NB4 (cell line): Measurements from ENCODE around the gene GRID1.

ENCODE experiments used
- DNase-seq: peaks from one replicate; pipeline ENCODE4 v3.0.0; 2010; ENCODE audit warnings: low read depth
- H3K4me3 ChIP-seq: one replicate; pipeline ENCODE4 v1.5.1; 2011; ENCODE audit warnings: mild to moderate bottlenecking, low read depth, low read length, moderate library complexity
- MYC ChIP-seq: IDR thresholded peaks from 2 replicates; pipeline ENCODE4 v1.6.1; 2011; ENCODE audit warnings: low read depth, low read length
- POLR2A ChIP-seq: IDR thresholded peaks from 2 replicates; pipeline ENCODE4 v1.6.1; 2011; ENCODE audit warnings: mild to moderate bottlenecking; ENCODE audit not compliant: insufficient read length; ENCODE audit errors: extremely low read depth
- TF ChIP-seq, protein P1 (sequence below): IDR thresholded peaks from one replicate; pipeline ENCODE4 v1.5.1; 2012; ENCODE audit warnings: low read depth, low read length
- TF ChIP-seq, protein P2 (sequence below): IDR thresholded peaks from 2 replicates; pipeline ENCODE4 v1.6.1; 2011; ENCODE audit warnings: low read depth, low read length

Gene GRID1

DNA sequence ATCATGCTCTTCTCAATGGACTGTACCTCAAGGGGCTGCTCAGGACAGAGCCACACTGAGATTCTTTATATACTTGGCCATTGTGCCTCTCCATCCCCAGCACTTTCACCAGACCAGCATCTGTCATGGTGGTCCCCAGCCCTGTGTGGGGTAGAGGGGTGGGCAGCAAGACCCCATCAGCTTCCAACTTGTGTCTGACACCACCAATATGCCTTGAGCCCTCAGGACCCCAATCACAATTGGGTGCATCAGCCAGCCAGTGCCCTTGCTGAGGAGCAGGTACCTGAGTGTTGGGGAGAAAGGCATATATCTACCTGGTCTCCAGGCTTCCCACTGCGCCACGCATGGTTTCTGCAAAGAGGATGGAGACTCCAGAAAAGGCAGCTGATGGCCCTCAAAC lies 56.3 kb downstream of the GRID1 start:
- no peak overlapping the region for H3K4me3 ChIP-seq
- TF ChIP-seq, protein P1, sequence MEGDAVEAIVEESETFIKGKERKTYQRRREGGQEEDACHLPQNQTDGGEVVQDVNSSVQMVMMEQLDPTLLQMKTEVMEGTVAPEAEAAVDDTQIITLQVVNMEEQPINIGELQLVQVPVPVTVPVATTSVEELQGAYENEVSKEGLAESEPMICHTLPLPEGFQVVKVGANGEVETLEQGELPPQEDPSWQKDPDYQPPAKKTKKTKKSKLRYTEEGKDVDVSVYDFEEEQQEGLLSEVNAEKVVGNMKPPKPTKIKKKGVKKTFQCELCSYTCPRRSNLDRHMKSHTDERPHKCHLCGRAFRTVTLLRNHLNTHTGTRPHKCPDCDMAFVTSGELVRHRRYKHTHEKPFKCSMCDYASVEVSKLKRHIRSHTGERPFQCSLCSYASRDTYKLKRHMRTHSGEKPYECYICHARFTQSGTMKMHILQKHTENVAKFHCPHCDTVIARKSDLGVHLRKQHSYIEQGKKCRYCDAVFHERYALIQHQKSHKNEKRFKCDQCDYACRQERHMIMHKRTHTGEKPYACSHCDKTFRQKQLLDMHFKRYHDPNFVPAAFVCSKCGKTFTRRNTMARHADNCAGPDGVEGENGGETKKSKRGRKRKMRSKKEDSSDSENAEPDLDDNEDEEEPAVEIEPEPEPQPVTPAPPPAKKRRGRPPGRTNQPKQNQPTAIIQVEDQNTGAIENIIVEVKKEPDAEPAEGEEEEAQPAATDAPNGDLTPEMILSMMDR: no peak
- TF ChIP-seq MYC (no peak), POLR2A (no peak)
- TF ChIP-seq, protein P2, sequence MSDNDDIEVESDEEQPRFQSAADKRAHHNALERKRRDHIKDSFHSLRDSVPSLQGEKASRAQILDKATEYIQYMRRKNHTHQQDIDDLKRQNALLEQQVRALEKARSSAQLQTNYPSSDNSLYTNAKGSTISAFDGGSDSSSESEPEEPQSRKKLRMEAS: no peak
- no peak for DNase-seq

DNA sequence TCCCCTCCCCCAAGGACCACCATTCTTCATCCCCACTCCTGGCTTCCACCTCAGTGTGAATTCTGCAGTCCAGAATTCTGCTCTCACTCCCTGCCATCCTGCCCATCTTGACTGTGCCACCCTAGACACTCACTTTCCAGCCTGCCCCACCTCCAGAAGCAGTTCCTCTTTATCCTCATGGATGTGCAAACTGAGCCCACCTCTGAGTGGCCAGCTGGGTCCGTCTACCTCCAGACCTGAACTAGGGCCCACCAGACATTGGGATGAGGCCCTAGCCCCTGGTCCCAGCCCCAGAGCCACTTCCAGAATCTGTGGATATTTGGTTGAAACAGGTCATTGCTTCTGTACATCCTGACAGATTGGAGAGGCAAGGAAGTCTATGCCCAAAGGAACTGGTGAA lies 58.5 kb downstream of the GRID1 start:
- no peak for DNase-seq
- no peak for TF ChIP-seq POLR2A
- TF ChIP-seq, protein P1: no peak
- TF ChIP-seq, protein P2: no peak
- no peak for TF ChIP-seq MYC
- H3K4me3 ChIP-seq: no peak overlapping the region

DNA sequence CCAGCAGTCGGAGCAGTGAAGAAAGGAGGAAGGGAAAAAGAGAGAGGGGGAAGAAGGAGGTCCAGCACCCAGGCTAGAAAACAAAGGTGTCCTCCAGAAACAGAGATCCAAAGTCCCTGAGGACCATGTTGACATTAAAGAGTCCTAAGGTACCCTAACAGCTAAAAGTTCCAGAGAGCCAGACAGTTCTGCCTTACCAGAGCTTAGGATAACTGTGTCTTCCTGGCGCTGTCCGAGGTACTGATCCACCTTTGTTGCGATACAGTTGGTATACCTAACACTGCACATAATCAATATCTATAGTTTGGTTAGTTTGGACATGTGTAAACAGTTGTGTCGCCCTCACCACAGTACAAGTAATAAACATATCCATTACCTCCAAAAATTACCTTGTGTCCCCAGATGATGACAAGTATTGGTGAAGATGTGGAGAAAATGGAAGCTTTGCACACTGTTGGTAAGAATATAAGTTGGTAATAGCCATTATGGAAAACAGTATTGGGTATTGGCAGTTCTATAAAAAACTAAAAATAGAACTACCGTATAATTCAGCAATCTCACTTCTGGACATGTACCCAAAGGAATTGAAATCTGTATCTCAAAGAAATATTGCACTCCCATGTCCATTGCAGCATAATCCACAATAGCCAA lies 59.8 kb downstream of the GRID1 start:
- TF ChIP-seq POLR2A (no peak), MYC (no peak)
- TF ChIP-seq, protein P2: no peak
- TF ChIP-seq, protein P1: no peak
- DNase-seq: peak; percentile 43
- H3K4me3 ChIP-seq: no peak overlapping the region

DNA sequence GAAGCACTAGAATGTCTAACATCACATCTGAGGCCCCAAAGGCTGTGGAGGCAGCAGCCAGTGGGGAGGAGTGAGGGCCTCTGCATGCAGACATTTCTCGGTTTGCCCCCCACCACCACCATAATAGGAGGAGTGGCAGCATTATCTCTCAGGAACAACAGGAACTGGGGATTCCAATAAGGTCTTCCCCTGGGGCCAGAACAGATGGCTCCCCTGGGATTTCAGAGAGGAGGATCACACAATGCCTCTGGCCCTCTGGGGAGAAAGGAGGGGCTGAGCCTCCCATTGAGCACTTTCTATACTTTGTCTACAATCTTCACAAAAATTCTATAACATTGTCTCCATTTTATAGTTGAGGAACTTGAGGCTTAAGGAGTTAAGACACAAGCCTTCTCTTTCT lies 61.1 kb downstream of the GRID1 start:
- DNase-seq: no peak
- no peak overlapping the region for H3K4me3 ChIP-seq
- TF ChIP-seq, protein P2: no peak
- TF ChIP-seq, protein P1: no peak
- no peak for TF ChIP-seq MYC
- TF ChIP-seq POLR2A: no peak

DNA sequence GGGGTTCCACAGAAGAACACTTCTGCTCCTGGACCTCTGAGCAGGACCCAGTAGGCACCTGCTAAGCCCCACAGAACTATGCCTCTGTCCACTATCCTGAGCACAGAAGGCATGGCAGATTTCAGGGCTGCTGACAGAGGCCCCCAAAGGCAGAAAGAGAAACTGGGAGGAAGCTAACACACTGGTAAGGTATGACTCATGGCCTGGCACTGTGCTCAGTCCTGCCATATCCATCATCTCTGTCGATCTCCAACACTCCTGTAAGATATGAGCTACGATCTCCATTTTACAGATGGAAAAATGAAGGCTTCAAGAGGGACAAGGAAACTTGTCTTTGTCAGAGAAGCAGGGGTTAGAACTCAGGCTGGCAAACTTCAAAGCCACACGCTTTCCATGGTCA lies 62.2 kb downstream of the GRID1 start:
- TF ChIP-seq, protein P2: no peak
- no peak for TF ChIP-seq POLR2A
- no peak for DNase-seq
- no peak overlapping the region for H3K4me3 ChIP-seq

DNA sequence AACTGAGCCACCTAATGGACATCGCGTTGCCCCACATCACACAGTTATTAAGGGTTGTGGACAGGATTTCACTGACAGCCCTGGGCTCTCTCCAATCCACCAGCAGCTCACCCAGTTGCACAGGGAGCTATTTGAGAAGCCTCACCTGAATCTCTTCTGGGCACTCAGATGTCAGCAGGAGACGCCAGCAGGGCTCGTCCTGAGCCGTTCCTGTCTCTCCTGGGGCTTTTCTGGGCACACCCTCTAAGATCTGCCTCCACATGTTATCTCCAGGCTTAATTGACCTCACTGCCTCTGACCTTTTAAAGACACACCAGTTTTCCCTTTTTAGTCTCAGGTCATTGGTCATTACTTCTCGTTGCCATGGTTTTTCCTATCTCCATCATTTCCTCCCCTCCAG lies 63.0 kb downstream of the GRID1 start:
- no peak overlapping the region for H3K4me3 ChIP-seq
- DNase-seq: no peak
- TF ChIP-seq, protein P2: no peak
- TF ChIP-seq MYC (no peak), POLR2A (no peak)
- TF ChIP-seq, protein P1: no peak
